GM19468 (cell line): ENCODE measurements around the gene PRR23C.

Experiments
- ATAC-seq: cut with Tn5 transposase; IDR thresholded peaks from one replicate; pipeline ENCODE4 v1.9.1; 2021; ENCODE audit warnings: mild to moderate bottlenecking, moderate library complexity, moderate number of reproducible peaks; ENCODE audit not compliant: unreplicated experiment; ENCODE audit errors: extremely low read depth

The PRR23C gene

DNA sequence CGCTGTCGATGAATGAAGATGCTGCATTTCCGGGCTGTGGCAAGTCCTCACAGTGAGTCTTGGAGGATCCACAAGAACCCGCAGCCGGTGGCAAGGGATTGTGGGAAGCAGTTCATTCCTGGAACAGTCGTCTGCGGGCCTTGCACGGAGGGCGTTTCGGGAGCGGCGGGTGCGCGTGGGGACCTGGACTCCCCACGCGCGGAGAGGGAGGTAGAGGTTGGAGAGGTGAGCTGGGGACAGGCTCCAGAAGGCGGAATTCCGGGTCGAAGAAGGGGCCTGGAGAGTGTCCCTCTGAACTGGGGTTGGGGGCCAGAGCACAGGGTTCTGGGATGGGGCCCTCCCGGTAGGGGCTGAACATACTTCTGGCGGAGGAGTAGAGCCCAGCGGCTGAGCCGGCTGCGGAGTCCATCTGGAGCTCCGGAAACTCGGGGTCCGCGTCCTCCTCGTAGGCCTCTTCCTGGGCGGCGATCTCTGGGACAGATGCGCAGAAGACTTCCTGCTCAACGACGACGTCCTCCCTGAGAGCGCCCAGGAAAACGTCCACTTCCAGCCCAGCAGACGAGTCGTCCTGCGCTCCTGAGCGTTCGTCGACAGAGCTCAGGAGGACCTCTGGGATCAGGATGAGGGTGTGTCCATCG lies 39.2 kb downstream of the PRR23C start:
- no peak for ATAC-seq

- no peak for ATAC-seq
Observed at GRCh38 chr3:138995706-138996105, 49.0 kb downstream of the PRR23C start.
